ENCODE measurements around the gene ULBP3. TPM values are rescaled to one million over a fixed set of nuclear protein-coding genes. Genes with fewer than 3 reads are reported as not detected.

Gene ULBP3
- polyA plus RNA-seq, 1 donor from 2014 or later: 2.2 TPM

DNA sequence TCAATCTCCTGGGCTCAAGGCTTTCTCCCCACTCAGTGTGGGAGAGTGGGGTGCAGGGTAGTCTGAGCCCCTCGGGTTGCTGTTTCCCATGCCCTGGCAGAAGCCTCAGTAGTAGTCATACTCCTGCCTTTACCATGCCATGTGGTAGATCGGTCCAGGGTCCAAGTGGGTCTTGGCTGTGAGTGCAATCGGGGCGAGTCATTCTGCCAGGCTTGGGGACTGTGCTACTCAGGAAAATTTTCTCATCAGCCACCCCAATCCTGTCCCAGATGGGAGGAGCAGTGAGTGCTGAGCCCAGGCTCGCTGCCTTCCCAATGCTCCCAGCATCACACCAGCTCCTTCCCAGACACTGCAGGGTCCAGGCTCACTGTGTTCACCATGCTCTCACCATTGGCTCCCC, 32.8 kb downstream of the ULBP3 start:
- no peaks in the 10 kb centered on the region for H3K9me3 ChIP-seq (ENCODE audit: low read length)
- no peaks in the 10 kb centered on the region for H3K79me2 ChIP-seq (replicated peaks; ENCODE audit: insufficient read depth, low read length)
- no peak overlapping the region for H3K27ac ChIP-seq (ENCODE audit: low read length)
- H3K27me3 ChIP-seq (ENCODE audit: insufficient read depth, low read depth, low read length): peaks cover 70% of the 10 kb centered on the region
- H3K9me2 ChIP-seq (ENCODE audit: insufficient read depth, low read length): no peaks in the 10 kb centered on the region
- no peak overlapping the region for H3K4me2 ChIP-seq (ENCODE audit: low read length)
- no peaks in the 10 kb centered on the region for H3K36me3 ChIP-seq (ENCODE audit: insufficient read depth, low read length)
- H3K9ac ChIP-seq (ENCODE audit: low read length): no peak overlapping the region
- H2AFZ ChIP-seq (ENCODE audit: low read depth, low read length): no peak overlapping the region
- H4K20me1 ChIP-seq (ENCODE audit: insufficient read depth): no peaks in the 10 kb centered on the region
- H3F3A ChIP-seq (ENCODE audit: insufficient read depth, low read length, poor library complexity, severe bottlenecking): no peaks in the 10 kb centered on the region
- no peak for TF ChIP-seq SMC3 (conservative IDR thresholded peaks at IDR 0.05; ENCODE audit: poor library complexity)
- TF ChIP-seq MXI1 (conservative IDR thresholded peaks at IDR 0.05; ENCODE audit: poor library complexity, severe bottlenecking): no peak
- no peak for TF ChIP-seq TAF1 (IDR thresholded peaks at IDR 0.05; ENCODE audit: low read depth)
- no peak for TF ChIP-seq POLR2AphosphoS5 (IDR thresholded peaks at IDR 0.05)
- TF ChIP-seq EZH2 (IDR thresholded peaks at IDR 0.05; ENCODE audit: borderline replicate concordance, insufficient read depth, low read length, poor library complexity, severe bottlenecking): no peak
- TF ChIP-seq RAD21 (conservative IDR thresholded peaks at IDR 0.05): no peak
- TF ChIP-seq EP300 (conservative IDR thresholded peaks at IDR 0.05; ENCODE audit: poor library complexity, severe bottlenecking): no peak
- TF ChIP-seq, protein P1, sequence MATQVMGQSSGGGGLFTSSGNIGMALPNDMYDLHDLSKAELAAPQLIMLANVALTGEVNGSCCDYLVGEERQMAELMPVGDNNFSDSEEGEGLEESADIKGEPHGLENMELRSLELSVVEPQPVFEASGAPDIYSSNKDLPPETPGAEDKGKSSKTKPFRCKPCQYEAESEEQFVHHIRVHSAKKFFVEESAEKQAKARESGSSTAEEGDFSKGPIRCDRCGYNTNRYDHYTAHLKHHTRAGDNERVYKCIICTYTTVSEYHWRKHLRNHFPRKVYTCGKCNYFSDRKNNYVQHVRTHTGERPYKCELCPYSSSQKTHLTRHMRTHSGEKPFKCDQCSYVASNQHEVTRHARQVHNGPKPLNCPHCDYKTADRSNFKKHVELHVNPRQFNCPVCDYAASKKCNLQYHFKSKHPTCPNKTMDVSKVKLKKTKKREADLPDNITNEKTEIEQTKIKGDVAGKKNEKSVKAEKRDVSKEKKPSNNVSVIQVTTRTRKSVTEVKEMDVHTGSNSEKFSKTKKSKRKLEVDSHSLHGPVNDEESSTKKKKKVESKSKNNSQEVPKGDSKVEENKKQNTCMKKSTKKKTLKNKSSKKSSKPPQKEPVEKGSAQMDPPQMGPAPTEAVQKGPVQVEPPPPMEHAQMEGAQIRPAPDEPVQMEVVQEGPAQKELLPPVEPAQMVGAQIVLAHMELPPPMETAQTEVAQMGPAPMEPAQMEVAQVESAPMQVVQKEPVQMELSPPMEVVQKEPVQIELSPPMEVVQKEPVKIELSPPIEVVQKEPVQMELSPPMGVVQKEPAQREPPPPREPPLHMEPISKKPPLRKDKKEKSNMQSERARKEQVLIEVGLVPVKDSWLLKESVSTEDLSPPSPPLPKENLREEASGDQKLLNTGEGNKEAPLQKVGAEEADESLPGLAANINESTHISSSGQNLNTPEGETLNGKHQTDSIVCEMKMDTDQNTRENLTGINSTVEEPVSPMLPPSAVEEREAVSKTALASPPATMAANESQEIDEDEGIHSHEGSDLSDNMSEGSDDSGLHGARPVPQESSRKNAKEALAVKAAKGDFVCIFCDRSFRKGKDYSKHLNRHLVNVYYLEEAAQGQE (IDR thresholded peaks at IDR 0.05; ENCODE audit: borderline replicate concordance): no peak
- TF ChIP-seq, protein P2, sequence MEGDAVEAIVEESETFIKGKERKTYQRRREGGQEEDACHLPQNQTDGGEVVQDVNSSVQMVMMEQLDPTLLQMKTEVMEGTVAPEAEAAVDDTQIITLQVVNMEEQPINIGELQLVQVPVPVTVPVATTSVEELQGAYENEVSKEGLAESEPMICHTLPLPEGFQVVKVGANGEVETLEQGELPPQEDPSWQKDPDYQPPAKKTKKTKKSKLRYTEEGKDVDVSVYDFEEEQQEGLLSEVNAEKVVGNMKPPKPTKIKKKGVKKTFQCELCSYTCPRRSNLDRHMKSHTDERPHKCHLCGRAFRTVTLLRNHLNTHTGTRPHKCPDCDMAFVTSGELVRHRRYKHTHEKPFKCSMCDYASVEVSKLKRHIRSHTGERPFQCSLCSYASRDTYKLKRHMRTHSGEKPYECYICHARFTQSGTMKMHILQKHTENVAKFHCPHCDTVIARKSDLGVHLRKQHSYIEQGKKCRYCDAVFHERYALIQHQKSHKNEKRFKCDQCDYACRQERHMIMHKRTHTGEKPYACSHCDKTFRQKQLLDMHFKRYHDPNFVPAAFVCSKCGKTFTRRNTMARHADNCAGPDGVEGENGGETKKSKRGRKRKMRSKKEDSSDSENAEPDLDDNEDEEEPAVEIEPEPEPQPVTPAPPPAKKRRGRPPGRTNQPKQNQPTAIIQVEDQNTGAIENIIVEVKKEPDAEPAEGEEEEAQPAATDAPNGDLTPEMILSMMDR (IDR thresholded peaks at IDR 0.05; ENCODE audit: poor library complexity, severe bottlenecking): no peak
- no peak overlapping the region for H3K4me3 ChIP-seq (ENCODE audit: low read length)

DNA sequence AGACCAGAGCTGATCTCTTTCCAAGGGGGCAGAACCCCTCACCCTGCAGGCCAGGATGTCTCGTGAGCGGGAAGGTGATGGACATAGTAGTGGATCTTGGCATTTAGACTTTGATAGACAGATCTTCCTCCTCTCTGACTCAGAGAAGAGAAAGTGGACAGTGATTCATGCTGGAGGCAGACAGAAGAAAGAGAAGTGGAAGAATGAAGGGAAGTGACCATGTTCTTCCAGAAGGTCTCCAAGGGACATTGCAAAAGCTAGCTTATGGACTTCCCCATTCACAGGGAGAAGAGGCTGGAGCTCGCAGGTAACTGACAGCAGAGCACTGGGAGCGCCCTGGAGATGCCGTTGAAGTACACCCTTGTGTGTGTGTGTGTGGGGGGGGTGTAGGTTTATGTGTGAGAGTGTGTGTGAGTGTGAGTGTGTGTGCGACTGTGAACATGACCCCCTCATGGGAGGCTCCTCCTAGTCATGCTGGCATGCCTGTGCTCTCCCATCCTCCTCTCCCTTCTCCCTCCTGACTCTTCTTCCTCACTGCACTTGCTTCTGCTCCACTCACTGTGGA, 35.6 kb downstream of the ULBP3 start:
- Histone ChIP-seq H3K79me2 (replicated peaks; ENCODE audit: insufficient read depth, low read length) (no peaks in the 10 kb centered on the region), H3K36me3 (ENCODE audit: insufficient read depth, low read length) (no peaks in the 10 kb centered on the region), H3K9ac (ENCODE audit: low read length) (no peak overlapping the region), H3K9me2 (ENCODE audit: insufficient read depth, low read length) (no peaks in the 10 kb centered on the region), H3K9me3 (ENCODE audit: low read length) (no peaks in the 10 kb centered on the region), H3F3A (ENCODE audit: insufficient read depth, low read length, poor library complexity, severe bottlenecking) (no peaks in the 10 kb centered on the region), H3K4me2 (ENCODE audit: low read length) (no peak overlapping the region), H4K20me1 (ENCODE audit: insufficient read depth) (no peaks in the 10 kb centered on the region), H3K4me3 (ENCODE audit: low read length) (no peak overlapping the region), H2AFZ (ENCODE audit: low read depth, low read length) (no peak overlapping the region), H3K27ac (ENCODE audit: low read length) (no peak overlapping the region), H3K27me3 (ENCODE audit: insufficient read depth, low read depth, low read length) (peaks cover 42% of the 10 kb centered on the region)
- TF ChIP-seq EP300 (conservative IDR thresholded peaks at IDR 0.05; ENCODE audit: poor library complexity, severe bottlenecking) (no peak), TAF1 (IDR thresholded peaks at IDR 0.05; ENCODE audit: low read depth) (no peak), RAD21 (conservative IDR thresholded peaks at IDR 0.05) (no peak), EZH2 (IDR thresholded peaks at IDR 0.05; ENCODE audit: borderline replicate concordance, insufficient read depth, low read length, poor library complexity, severe bottlenecking) (no peak), SMC3 (conservative IDR thresholded peaks at IDR 0.05; ENCODE audit: poor library complexity) (no peak), POLR2AphosphoS5 (IDR thresholded peaks at IDR 0.05) (no peak), MXI1 (conservative IDR thresholded peaks at IDR 0.05; ENCODE audit: poor library complexity, severe bottlenecking) (no peak)
- TF ChIP-seq, protein P1 (IDR thresholded peaks at IDR 0.05; ENCODE audit: borderline replicate concordance): no peak
- TF ChIP-seq, protein P2 (IDR thresholded peaks at IDR 0.05; ENCODE audit: poor library complexity, severe bottlenecking): no peak
